K562 (cell line): Measurements from ENCODE around the gene TARBP1. TPM values are rescaled to one million over a fixed set of nuclear protein-coding genes. Genes with fewer than 3 reads are reported as not detected.
A peak's percentile ranks its signal among the peaks of the same experiment; 100 is the strongest.

ENCODE experiments used
- KAT7 ChIP-seq: sonication (generic); formaldehyde crosslinking; IDR thresholded peaks from 2 replicates; pipeline ENCODE4 v1.8.0; 2022; ENCODE audit warnings: missing genetic modification reagents, mild to moderate bottlenecking, borderline replicate concordance
- MEF2A ChIP-seq: IDR thresholded peaks from 2 replicates; pipeline ENCODE4 v1.6.1; 2011; ENCODE audit warnings: low read depth, mild to moderate bottlenecking, low read length, moderate library complexity; ENCODE audit not compliant: control insufficient read depth
- RBM15 ChIP-seq: fragments of 200-400 bp; formaldehyde crosslinking; IDR thresholded peaks from 2 replicates; pipeline ENCODE4 v1.6.1; 2018; ENCODE audit warnings: mild to moderate bottlenecking, low read length, moderate library complexity; ENCODE audit not compliant: insufficient read depth
- SIN3A ChIP-seq, 2 experiments: fragments of 150-350 bp in 1 of 2; IDR thresholded peaks; 2 replicates each; pipeline ENCODE4 v1.6.1; 2011 to 2016; ENCODE audit warnings: borderline replicate concordance in 2 of 2, low read depth in 2 of 2, low read length in 2 of 2, mild to moderate bottlenecking in 2 of 2, moderate library complexity in 2 of 2; ENCODE audit not compliant: control insufficient read depth in 1 of 2
- TEAD1 ChIP-seq, 2 experiments: fragments of 450-650 bp in 1 of 2; sonication (generic) in 1 of 2; formaldehyde crosslinking; IDR thresholded peaks; 2 replicates each; pipeline versions ENCODE4 v1.4.0 to v1.8.0; 2020 to 2022; ENCODE audit warnings: mild to moderate bottlenecking in 2 of 2, missing genetic modification reagents in 1 of 2
- TFAM ChIP-seq: fragments of 250-450 bp; sonication (Bioruptor Pico); conservative IDR thresholded peaks from 2 replicates; pipeline ENCODE4 v1.5.0; 2021; ENCODE audit warnings: mild to moderate bottlenecking, moderate library complexity
- ZBTB9 ChIP-seq: fragments of 450-650 bp; formaldehyde crosslinking; IDR thresholded peaks from 2 replicates; pipeline ENCODE4 v1.4.0; 2020; ENCODE audit warnings: mild to moderate bottlenecking, moderate library complexity
- ZFX ChIP-seq: sonication (generic); formaldehyde crosslinking; IDR thresholded peaks from 2 replicates; pipeline ENCODE4 v1.8.0; 2022; ENCODE audit warnings: mild to moderate bottlenecking, missing genetic modification reagents, moderate library complexity
- polyA plus RNA-seq, 8 experiments: library from polyadenylated mRNA; depleted of rRNA in 4 of 8; stranded (reverse) in 5 of 8; unstranded in 3 of 8; fragments of >200 nt; fragmentation: Nextera tagmentation in 2 of 8; fragmentation: Illumina TruSeq in 1 of 8; extraction: Ambion mirVana in 2 of 8; extraction: Trizol in 1 of 8; gene quantifications; 2 replicates each; pipeline versions ENCODE4 v1.2.1 to v1.2.3, GENCODE V29; 2011 to 2014; ENCODE audit warnings: inconsistent platforms in 1 of 8, missing spikeins in 1 of 8
- total RNA-seq, 7 experiments: library from RNA; depleted of rRNA in 6 of 7; stranded (reverse); fragments of >200 nt in 6 of 7; fragmentation: Illumina TruSeq in 2 of 7; extraction: Trizol in 2 of 7; gene quantifications; 2 replicates each; pipeline versions ENCODE4 v1.2.1 to v1.2.3, GENCODE V29; 2011 to 2021; ENCODE audit warnings: low replicate concordance in 1 of 7
- TF ChIP-seq, protein P1 (sequence below): sonication (generic); formaldehyde crosslinking; IDR thresholded peaks from 2 replicates; pipeline ENCODE4 v1.8.0; 2023; ENCODE audit warnings: mild to moderate bottlenecking, missing genetic modification reagents
- TF ChIP-seq, protein P2 (sequence below): sonication (generic); formaldehyde crosslinking; IDR thresholded peaks from 2 replicates; pipeline ENCODE4 v1.8.1; 2023; ENCODE audit warnings: missing genetic modification reagents, mild to moderate bottlenecking, borderline replicate concordance

Gene TARBP1
- total and polyA plus RNA-seq, 9 of the 15 experiments (the other 6 are each of a cell fraction or from before 2014, with no cell fraction given), result 8.8 to 48.0 (median 22.9) TPM

DNA sequence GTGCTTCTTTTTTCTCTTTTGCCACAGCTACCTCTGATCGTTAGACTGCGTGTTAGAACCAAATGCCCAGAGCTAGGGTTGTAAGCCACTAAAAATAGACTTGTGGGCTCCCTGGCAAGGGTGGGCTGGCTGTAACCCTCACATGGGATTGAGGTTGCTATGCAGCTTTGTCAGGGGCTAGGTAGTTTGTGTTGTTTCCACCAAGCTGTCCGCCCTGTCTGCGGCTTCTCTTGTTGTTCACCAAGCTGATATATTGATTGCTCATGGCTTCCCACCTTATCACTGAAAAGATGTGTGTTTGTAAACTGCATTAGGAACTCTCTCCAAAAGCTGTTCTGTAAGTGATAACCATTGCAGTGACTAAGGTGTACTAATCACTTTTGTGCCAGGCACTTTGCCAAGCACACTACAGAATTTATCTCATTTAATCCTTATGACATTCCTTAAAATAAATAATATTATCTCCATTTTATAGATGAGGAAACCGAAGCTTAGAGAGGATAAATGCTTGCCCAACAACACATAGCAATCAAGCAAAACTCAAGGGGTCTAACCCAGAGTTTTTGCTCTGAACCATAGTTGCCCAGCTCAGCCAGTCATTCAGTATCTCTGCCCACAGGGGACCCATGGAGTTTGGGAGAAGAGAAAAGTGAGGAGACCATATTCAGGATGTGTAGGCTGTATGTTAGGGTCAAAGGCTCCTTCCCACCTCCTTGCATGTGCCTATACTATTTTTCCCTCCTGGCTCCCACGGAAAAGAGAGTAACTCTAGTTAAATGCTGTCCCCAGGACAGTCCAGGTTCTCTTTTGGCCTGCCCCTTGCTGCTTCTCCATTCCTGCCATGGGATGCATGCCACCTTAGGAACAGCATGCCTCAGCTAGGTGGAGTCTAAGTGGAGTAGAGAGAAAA lies 42.2 kb upstream of the TARBP1 start (continued):
- TF ChIP-seq, protein P1, sequence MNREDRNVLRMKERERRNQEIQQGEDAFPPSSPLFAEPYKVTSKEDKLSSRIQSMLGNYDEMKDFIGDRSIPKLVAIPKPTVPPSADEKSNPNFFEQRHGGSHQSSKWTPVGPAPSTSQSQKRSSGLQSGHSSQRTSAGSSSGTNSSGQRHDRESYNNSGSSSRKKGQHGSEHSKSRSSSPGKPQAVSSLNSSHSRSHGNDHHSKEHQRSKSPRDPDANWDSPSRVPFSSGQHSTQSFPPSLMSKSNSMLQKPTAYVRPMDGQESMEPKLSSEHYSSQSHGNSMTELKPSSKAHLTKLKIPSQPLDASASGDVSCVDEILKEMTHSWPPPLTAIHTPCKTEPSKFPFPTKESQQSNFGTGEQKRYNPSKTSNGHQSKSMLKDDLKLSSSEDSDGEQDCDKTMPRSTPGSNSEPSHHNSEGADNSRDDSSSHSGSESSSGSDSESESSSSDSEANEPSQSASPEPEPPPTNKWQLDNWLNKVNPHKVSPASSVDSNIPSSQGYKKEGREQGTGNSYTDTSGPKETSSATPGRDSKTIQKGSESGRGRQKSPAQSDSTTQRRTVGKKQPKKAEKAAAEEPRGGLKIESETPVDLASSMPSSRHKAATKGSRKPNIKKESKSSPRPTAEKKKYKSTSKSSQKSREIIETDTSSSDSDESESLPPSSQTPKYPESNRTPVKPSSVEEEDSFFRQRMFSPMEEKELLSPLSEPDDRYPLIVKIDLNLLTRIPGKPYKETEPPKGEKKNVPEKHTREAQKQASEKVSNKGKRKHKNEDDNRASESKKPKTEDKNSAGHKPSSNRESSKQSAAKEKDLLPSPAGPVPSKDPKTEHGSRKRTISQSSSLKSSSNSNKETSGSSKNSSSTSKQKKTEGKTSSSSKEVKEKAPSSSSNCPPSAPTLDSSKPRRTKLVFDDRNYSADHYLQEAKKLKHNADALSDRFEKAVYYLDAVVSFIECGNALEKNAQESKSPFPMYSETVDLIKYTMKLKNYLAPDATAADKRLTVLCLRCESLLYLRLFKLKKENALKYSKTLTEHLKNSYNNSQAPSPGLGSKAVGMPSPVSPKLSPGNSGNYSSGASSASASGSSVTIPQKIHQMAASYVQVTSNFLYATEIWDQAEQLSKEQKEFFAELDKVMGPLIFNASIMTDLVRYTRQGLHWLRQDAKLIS (CRISPR knock-in tag), result no peak
- TF ChIP-seq RBM15, result no peak
- no peak for TF ChIP-seq KAT7 (CRISPR knock-in tag)
- no peak for TF ChIP-seq ZBTB9
- TF ChIP-seq, protein P2, sequence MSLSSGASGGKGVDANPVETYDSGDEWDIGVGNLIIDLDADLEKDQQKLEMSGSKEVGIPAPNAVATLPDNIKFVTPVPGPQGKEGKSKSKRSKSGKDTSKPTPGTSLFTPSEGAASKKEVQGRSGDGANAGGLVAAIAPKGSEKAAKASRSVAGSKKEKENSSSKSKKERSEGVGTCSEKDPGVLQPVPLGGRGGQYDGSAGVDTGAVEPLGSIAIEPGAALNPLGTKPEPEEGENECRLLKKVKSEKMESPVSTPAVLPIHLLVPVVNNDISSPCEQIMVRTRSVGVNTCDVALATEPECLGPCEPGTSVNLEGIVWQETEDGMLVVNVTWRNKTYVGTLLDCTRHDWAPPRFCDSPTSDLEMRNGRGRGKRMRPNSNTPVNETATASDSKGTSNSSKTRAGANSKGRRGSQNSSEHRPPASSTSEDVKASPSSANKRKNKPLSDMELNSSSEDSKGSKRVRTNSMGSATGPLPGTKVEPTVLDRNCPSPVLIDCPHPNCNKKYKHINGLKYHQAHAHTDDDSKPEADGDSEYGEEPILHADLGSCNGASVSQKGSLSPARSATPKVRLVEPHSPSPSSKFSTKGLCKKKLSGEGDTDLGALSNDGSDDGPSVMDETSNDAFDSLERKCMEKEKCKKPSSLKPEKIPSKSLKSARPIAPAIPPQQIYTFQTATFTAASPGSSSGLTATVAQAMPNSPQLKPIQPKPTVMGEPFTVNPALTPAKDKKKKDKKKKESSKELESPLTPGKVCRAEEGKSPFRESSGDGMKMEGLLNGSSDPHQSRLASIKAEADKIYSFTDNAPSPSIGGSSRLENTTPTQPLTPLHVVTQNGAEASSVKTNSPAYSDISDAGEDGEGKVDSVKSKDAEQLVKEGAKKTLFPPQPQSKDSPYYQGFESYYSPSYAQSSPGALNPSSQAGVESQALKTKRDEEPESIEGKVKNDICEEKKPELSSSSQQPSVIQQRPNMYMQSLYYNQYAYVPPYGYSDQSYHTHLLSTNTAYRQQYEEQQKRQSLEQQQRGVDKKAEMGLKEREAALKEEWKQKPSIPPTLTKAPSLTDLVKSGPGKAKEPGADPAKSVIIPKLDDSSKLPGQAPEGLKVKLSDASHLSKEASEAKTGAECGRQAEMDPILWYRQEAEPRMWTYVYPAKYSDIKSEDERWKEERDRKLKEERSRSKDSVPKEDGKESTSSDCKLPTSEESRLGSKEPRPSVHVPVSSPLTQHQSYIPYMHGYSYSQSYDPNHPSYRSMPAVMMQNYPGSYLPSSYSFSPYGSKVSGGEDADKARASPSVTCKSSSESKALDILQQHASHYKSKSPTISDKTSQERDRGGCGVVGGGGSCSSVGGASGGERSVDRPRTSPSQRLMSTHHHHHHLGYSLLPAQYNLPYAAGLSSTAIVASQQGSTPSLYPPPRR (CRISPR knock-in tag), result 0 out of 2 replicates have a peak, but pooled peaks have one; percentile 62
- TF ChIP-seq TFAM, result no peak
- TF ChIP-seq SIN3A (IDR thresholded peaks at IDR 0.05; ENCODE audit: borderline replicate concordance in 2 of 2, control insufficient read depth in 1 of 2, low read depth in 2 of 2, low read length in 2 of 2), result no peak
- no peak; the same call in 1 of the 2 replicates for TF ChIP-seq MEF2A
- TF ChIP-seq TEAD1 (CRISPR knock-in tag; IDR thresholded peaks at IDR 0.05), result no peak
- no peak for TF ChIP-seq ZFX (CRISPR knock-in tag)
